Keratinocyte (primary cell): ENCODE measurements around the gene EIF4E1B.

Source experiments
- EZH2 ChIP-seq: IDR thresholded peaks from one replicate; pipeline ENCODE4 v1.6.1; 2012; ENCODE audit warnings: inconsistent platforms, mild to moderate bottlenecking, low read length, moderate library complexity
- TF ChIP-seq, protein P1 (sequence below), 3 experiments: IDR thresholded peaks in 1 of 3; conservative IDR thresholded peaks in 1 of 3; optimal IDR thresholded peaks in 1 of 3; 2 replicates in 2 of 3; 3 replicates in 1 of 3; pipeline versions ENCODE3 to v1.5.1; 2011; ENCODE audit warnings: low read length in 3 of 3, mild to moderate bottlenecking in 3 of 3, moderate library complexity in 2 of 3, control low read depth in 1 of 3, inconsistent platforms in 1 of 3; ENCODE audit not compliant: insufficient read depth in 2 of 3; ENCODE audit errors: extremely low read depth in 1 of 3

DNA sequence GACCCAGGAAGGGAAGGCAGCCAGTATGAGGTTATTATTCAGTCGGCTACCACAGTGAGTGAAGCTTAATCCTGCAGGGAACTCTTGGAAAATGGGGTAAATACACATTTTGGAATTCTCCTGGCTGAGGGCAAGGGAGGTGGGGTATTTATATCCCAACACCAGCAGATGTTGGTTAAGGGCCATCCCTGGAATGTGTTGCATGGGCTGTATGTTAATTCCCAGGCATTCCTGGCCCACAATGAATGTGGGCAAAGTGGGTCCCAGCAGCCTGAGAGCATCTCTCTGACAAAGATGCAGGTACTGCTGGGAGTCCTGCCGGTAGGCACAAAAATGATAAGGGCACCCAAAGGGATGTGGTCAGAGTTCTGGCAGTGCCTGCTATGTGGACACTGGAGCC lies 17.6 kb upstream of the EIF4E1B start:
- TF ChIP-seq, protein P1, sequence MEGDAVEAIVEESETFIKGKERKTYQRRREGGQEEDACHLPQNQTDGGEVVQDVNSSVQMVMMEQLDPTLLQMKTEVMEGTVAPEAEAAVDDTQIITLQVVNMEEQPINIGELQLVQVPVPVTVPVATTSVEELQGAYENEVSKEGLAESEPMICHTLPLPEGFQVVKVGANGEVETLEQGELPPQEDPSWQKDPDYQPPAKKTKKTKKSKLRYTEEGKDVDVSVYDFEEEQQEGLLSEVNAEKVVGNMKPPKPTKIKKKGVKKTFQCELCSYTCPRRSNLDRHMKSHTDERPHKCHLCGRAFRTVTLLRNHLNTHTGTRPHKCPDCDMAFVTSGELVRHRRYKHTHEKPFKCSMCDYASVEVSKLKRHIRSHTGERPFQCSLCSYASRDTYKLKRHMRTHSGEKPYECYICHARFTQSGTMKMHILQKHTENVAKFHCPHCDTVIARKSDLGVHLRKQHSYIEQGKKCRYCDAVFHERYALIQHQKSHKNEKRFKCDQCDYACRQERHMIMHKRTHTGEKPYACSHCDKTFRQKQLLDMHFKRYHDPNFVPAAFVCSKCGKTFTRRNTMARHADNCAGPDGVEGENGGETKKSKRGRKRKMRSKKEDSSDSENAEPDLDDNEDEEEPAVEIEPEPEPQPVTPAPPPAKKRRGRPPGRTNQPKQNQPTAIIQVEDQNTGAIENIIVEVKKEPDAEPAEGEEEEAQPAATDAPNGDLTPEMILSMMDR (optimal IDR thresholded peaks at IDR 0.05 in 1 of 3, IDR thresholded peaks at IDR 0.05 in 1 of 3, conservative IDR thresholded peaks at IDR 0.05 in 1 of 3; ENCODE audit: extremely low read depth in 1 of 3, insufficient read depth in 2 of 3, low read length in 3 of 3), result no peak
- no peak for TF ChIP-seq EZH2
